HG03039 (cell line): ENCODE measurements around the gene FCGR3B.
"Not testable (repeated sequence)": the region's sequence is repeated elsewhere in the genome, so short reads cannot be mapped to it uniquely, and the experiment has no call there.

Source experiments
- ATAC-seq: cut with Tn5 transposase; IDR thresholded peaks from one replicate; pipeline ENCODE4 v1.9.1; 2021; ENCODE audit warnings: mild to moderate bottlenecking, moderate library complexity; ENCODE audit not compliant: unreplicated experiment

The FCGR3B gene

GRCh38 chr1:161639203-161639602, 8.2 kb upstream of the FCGR3B start:
- ATAC-seq = not testable (repeated sequence)

GRCh38 chr1:161638251-161638993, 7.4 kb upstream of the FCGR3B start:
- not testable (repeated sequence) for ATAC-seq

GRCh38 chr1:161636976-161637375, 6.0 kb upstream of the FCGR3B start:
- not testable (repeated sequence) for ATAC-seq

DNA sequence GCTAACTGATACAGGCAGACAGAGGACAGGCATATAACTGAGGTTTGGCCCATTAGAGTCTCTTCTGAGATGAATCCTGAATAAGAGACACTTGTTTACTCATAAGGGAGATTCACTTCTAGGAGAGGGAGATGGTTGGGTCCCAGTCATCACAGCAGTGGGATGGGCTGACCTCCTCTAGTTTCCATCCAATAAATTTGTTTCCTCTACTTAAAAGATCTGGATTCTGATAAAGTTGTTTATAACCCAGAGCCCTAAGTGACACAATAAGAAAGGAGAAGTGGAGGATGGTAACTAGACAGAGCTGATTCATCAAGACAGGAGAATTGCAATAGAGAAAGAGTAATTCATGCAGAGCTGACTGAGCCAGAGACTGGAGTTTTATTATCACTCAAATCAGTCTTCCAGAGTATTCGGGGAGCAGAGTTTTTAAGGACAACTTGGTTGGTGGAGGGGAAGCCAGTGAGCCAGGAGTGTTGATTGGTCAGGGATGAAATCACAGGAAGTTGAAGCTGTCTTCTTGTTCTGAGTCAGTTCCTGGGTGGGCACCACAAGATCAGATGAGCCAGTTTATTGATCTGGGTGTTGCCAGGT, 5.3 kb upstream of the FCGR3B start:
- not testable (repeated sequence) for ATAC-seq

GRCh38 chr1:161634993-161635392, 4.0 kb upstream of the FCGR3B start:
- ATAC-seq = not testable (repeated sequence)

DNA sequence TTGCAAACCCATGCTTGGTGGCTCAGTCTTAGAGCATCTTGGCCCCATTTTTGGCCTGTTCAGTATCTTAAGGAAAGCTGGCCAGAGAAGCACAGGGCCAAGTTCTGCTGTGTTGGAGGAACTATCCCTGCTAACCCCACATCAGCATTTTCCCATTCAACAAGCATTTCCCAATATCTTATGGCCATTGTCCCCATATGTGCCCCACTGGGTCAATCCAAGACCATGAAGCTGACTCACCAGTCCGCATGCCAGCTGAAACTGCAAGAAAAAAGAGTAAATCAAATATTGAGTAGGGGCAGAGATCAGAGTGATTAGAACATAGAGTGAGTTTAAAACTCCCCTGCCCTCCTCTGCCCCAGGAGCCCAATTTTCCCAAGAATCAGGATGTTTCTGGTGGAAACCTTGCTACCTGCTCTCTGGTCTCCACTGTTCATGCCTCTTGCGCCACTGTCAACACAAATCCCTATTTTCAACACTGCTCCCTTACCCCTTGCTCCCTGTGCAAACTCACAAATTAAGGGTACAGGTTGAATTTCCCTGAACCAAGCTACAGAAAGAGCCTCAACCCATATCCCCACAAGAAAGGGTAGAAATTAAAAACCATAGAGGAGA, 741 bp downstream of the FCGR3B start:
- not testable (repeated sequence) for ATAC-seq

DNA sequence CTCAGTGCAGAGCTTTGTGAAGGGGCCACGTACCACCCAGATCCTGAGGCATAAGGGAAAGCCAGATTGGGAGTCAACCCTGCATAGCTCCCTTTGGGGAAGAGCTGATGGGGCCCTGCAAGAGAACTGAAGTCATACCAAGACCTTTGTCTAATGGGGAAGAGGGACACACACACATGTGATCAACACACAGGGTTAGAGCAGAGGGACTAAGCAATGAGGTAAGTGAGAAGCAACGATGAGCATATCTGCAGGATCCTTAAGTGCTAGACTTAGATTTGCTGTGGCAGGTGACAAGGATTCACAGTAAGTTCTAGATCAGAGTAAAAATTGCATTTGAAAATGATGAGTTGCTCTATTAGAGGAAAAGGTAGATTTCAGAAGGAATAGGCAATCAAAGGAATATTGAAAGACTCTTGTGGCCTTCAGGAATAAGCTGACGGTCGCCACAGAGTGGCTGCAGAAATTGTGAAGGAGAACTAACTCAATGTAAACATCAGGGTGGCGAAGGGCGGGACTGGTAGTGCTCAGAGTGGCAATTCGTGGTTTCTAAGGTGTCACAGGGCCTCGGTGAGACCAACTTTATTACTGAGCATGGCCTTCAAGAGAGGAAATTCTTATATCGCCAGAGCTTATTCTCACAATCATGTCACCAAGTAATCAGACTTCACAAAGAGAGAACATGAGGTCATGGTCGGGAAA, 4.4 kb downstream of the FCGR3B start:
- ATAC-seq = not testable (repeated sequence)

- ATAC-seq = not testable (repeated sequence)
Measured at GRCh38 chr1:161624605-161625004, 6.4 kb downstream of the FCGR3B start.

GRCh38 chr1:161623401-161624051, 7.5 kb downstream of the FCGR3B start:
- not testable (repeated sequence) for ATAC-seq

- ATAC-seq = not testable (repeated sequence)
Measured at GRCh38 chr1:161622054-161622453, 8.9 kb downstream of the FCGR3B start.

DNA sequence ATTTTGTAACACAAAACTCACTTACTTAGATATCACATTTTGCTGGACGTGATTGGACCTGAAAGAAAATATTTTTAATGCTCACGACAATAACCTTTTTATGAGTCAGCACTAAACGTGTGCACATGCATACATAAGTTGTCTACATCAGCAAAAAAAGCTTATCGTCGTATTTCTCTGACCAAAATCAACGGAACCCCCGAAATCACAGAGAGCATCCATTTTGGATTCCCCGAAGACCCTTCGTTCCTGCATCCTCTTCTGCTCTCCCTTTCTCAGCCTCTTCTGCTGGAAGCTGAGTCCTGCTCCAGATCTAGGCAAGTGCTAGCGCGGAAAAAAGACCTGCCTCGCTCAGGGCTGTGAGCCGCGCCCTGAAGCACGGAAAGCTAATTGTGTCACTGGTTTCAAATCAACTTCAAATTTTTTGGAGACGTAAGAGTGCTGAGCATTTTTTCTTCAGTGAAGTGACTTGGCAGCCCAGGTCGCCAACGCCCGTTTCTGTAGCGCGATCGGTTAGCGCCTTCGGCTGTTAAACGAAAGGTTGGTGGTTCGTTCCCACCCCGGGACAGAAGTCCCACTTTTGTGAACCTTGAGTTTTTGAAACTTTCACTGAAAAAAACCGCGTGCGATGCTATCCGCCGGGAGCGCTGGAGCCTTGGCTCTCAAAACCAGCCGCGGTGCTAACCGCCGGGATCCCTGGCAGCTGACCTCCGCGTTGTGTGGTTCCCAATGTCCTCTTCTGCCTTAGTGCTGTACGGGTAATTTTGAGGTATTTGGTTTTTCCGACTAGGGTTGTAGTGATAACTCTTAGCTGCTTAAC, 9.6 kb downstream of the FCGR3B start:
- ATAC-seq = not testable (repeated sequence)

GRCh38 chr1:161620399-161620798, 10.6 kb downstream of the FCGR3B start:
- not testable (repeated sequence) for ATAC-seq

DNA sequence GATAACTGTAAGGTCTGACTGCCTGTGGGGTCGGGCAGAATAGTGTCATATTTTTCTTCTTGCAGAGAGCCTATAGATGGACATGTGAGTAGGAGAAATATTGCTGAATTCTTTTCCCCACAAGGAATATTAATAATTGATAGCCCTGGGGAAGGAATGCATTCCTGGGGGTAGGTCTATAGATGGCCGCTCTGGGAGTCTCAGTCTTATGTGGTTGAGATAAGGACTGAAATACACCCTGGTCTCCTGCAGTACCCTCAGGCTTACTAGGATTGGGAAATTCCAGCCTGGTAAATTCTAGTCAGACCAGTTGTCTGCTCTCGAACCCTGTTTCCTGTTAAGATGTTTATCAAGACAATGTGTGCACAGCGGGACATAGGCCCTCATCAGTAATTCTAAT, 12.5 kb downstream of the FCGR3B start:
- not testable (repeated sequence) for ATAC-seq

DNA sequence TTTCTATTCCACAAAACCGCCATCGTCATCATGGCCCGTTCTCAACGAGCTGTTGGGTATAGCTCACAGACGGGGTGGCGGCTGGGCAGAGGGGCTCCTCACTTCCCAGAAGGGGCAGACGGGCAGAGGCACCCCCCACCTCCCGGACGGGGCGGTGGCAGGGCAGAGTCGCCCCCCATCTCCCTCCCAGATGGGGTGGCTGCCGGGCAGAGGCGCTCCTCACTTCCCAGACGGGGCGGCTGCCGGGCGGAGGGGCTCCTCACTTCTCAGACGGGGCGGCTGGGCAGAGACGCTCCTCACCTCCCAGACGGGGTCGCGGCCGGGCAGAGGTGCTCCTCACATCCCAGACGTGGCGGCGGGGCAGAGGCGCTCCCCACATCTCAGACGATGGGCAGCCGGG, 14.6 kb downstream of the FCGR3B start:
- ATAC-seq = not testable (repeated sequence)

- ATAC-seq = not testable (repeated sequence)
Measured at GRCh38 chr1:161613142-161613514, 17.8 kb downstream of the FCGR3B start.

GRCh38 chr1:161612322-161613141, 18.4 kb downstream of the FCGR3B start:
- ATAC-seq = peak; percentile 75

DNA sequence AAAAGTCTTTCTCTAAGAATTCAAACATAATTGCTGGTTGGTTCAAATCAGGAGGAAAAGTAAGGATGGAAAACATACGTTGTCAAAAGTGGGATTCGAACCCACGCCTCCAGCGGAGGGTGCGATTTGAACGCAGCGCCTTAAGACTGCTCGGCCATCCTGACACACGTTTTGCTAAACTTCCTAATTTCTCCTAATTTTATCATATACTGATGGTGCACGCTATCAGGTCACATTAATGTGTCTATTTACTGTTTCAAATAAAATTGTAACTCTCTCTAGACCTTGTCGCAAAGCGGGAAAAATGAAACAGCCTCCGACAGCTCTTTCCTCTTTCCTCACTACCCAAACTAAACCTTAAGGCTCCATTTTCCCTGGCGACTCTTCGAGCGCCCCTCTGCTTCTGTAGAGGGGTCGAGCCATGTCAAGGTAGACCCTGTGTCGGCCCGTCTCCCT, 19.1 kb downstream of the FCGR3B start:
- peak; percentile 1 for ATAC-seq

DNA sequence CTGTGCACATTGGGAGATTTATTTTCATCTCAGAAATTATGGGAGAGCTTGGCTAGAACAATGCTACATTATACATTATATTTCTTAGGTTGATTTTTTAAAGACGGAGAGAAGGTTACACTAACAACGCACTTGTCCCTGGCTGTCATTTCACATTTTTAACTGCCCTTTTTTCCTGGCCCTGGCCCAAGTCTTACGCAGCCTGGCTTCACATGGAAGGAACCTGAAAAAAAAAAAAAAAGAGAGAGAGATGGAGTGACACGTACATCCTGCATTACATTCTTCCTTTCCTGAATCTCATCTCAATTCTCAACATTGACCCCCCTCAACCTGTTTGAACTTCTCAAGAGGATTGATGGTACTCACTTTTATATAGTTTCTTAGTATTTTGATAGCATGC, 20.8 kb downstream of the FCGR3B start:
- ATAC-seq = not testable (repeated sequence)
